Tibial artery (tissue), 4 donors: ENCODE data around the gene CDKN2C.

ENCODE experiments used
- DNase-seq, 2 donors: peaks; one replicate each; pipeline ENCODE4 v3.0.0-alpha.2; 2019
- H3K27ac ChIP-seq, 2 donors: fragments of 200-600 bp; sonication (generic) in 1 of 2; 1 replicate in 1 of 2; 2 replicates in 1 of 2; pipeline ENCODE4 v1.5.1; 2018 to 2019; ENCODE audit warnings: mild to moderate bottlenecking in 1 of 2
- H3K27me3 ChIP-seq, 2 donors: fragments of 200-600 bp; sonication (generic) in 1 of 2; one replicate each; pipeline versions ENCODE4 v1.5.1 to v1.6.0; 2016 to 2019
- H3K36me3 ChIP-seq, 3 donors: fragments of 200-600 bp; sonication (generic) in 2 of 3; one replicate each; pipeline ENCODE4 v1.5.1; 2016 to 2019; ENCODE audit warnings: mild to moderate bottlenecking in 2 of 3
- H3K4me1 ChIP-seq, 4 donors: fragments of 200-600 bp; sonication (generic) in 2 of 4; 1 replicate in 3 of 4; 2 replicates in 1 of 4; pipeline ENCODE4 v1.5.1; 2016 to 2019
- H3K4me3 ChIP-seq, 2 donors: fragments of 200-600 bp; sonication (generic) in 1 of 2; 1 replicate in 1 of 2; 2 replicates in 1 of 2; pipeline ENCODE4 v1.5.1; 2018 to 2019; ENCODE audit warnings: mild to moderate bottlenecking in 2 of 2
- H3K9me3 ChIP-seq, 3 donors: fragments of 200-600 bp; sonication (generic) in 1 of 3; one replicate each; pipeline ENCODE4 v1.5.1; 2016 to 2019
- CTCF ChIP-seq, 2 experiments: fragments of 200-600 bp in 1 of 2; fragments of 450-650 bp in 1 of 2; IDR thresholded peaks; one replicate each; pipeline ENCODE4 v1.5.1; 2017 to 2019; ENCODE audit warnings: antibody characterized with exemption in 2 of 2, mild to moderate bottlenecking in 1 of 2, moderate library complexity in 1 of 2
- intact Hi-C: fragments of 100-400 bp; cut with DNase I; formaldehyde crosslinking; loops from one replicate; pipeline ENCODE4 v1.15.0; 2023; ENCODE audit warnings: low total_unique reads

Gene CDKN2C

GRCh38 chr1:50969611-50970508, at the start of gene CDKN2C:
TSS of gene CDKN2C (plus strand) at chr1:50970245. CDS start at chr1:50970369, 124 bp downstream.
- peak within 1 kb of the TSS; percentile 96 to 98 for H3K4me3 ChIP-seq
- TF ChIP-seq CTCF (IDR thresholded peaks at IDR 0.05) = no peak
- peak; percentile 94 to 95 for DNase-seq
- no peaks in the 10 kb centered on the region for H3K36me3 ChIP-seq
- peaks cover 0 to 27% (median 0%) of the 10 kb centered on the region in 4 donors for H3K4me1 ChIP-seq
- no peaks in the 10 kb centered on the region for H3K9me3 ChIP-seq
- peak within 1 kb of the TSS; percentile 99 to 100 for H3K27ac ChIP-seq
- H3K27me3 ChIP-seq = no peaks in the 10 kb centered on the region
- intact Hi-C loops = loop anchor here (10.0 kb wide), 1 partner anchor 1085 kb away; the partner anchor contains the start of genes BTF3L4 and TXNDC12

DNA sequence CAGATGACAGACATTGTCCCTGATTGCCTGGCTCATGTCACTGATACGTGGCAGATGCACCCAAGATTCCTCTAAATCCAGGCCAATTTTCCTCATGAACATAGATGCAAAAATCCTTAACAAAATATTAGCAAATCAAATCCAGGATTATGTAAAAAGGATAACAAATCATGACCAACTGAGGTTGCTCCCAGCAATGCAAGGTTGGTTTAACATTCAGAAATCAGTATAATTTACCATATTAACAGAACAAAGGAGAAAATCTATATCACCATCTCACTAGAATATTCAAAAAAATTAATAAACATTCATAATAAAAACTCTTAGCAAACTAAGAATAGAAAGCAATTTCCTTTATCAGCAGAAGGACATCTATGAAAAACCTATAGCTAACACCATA, 49.6 kb upstream of the CDKN2C start:
- H3K9me3 ChIP-seq = peaks cover 0 to 4% (median 0%) of the 10 kb centered on the region in 3 donors
- no peak overlapping the region for H3K27ac ChIP-seq
- no peak for TF ChIP-seq CTCF (IDR thresholded peaks at IDR 0.05)
- intact Hi-C loops = no loop called here
- no peaks in the 10 kb centered on the region for H3K27me3 ChIP-seq
- H3K36me3 ChIP-seq = no peaks in the 10 kb centered on the region
- no peak overlapping the region for H3K4me3 ChIP-seq
- DNase-seq = no peak
- peaks cover 0 to 8% (median 0%) of the 10 kb centered on the region in 4 donors for H3K4me1 ChIP-seq

DNA sequence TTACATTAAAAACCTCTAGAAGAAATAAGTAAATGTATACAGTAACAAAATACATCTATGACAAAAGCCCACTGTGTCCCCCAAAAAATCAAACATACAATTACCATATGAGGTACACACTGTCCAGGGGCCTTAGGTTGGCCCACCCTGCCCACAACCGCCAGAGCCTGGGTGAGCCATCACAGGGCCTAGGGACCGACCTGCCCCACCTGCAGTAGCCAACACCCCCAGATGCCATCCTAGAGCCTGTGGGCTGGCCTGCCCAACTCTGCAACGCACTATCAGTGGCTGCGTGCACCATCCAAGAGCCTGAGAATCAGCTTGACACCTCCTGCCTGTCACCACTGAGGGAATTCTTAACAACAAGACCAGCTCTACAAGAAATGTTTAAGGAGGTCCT, 49.0 kb upstream of the CDKN2C start:
- H3K27ac ChIP-seq = no peak overlapping the region
- peaks cover 0 to 8% (median 0%) of the 10 kb centered on the region in 4 donors for H3K4me1 ChIP-seq
- H3K4me3 ChIP-seq = no peak overlapping the region
- H3K9me3 ChIP-seq = peaks cover 0 to 4% (median 0%) of the 10 kb centered on the region in 3 donors
- intact Hi-C loops = no loop called here
- no peak for DNase-seq
- no peaks in the 10 kb centered on the region for H3K27me3 ChIP-seq
- no peak for TF ChIP-seq CTCF (IDR thresholded peaks at IDR 0.05)
- no peaks in the 10 kb centered on the region for H3K36me3 ChIP-seq

GRCh38 chr1:50923564-50923963, 46.5 kb upstream of the CDKN2C start:
- no peaks in the 10 kb centered on the region for H3K27me3 ChIP-seq
- no peak overlapping the region for H3K27ac ChIP-seq
- H3K4me1 ChIP-seq = no peaks in the 10 kb centered on the region
- intact Hi-C loops = no loop called here
- DNase-seq = no peak
- H3K4me3 ChIP-seq = no peak overlapping the region
- H3K36me3 ChIP-seq = no peaks in the 10 kb centered on the region
- no peak for TF ChIP-seq CTCF (IDR thresholded peaks at IDR 0.05)
- H3K9me3 ChIP-seq = peaks cover 0 to 9% (median 0%) of the 10 kb centered on the region in 3 donors

GRCh38 chr1:50929376-50929958, 40.6 kb upstream of the CDKN2C start:
- peak; percentile 51 to 53 for TF ChIP-seq CTCF (IDR thresholded peaks at IDR 0.05)
- H3K27ac ChIP-seq = no peak overlapping the region
- intact Hi-C loops = no loop called here
- H3K9me3 ChIP-seq = peaks cover 0 to 5% (median 0%) of the 10 kb centered on the region in 3 donors
- H3K27me3 ChIP-seq = no peaks in the 10 kb centered on the region
- H3K4me3 ChIP-seq = no peak overlapping the region
- H3K36me3 ChIP-seq = no peaks in the 10 kb centered on the region
- no peak for DNase-seq
- peaks cover 0 to 8% (median 2%) of the 10 kb centered on the region in 4 donors for H3K4me1 ChIP-seq
